GM21717 (cell line): ENCODE results near the gene FOXK1.
"Not testable (repeated sequence)": the region's sequence is repeated elsewhere in the genome, so short reads cannot be mapped to it uniquely, and the experiment has no call there.

Experiments used
- ATAC-seq: cut with Tn5 transposase; IDR thresholded peaks from one replicate; pipeline ENCODE4 v1.9.1; 2021; ENCODE audit warnings: mild to moderate bottlenecking, moderate library complexity; ENCODE audit not compliant: unreplicated experiment

Gene FOXK1

DNA sequence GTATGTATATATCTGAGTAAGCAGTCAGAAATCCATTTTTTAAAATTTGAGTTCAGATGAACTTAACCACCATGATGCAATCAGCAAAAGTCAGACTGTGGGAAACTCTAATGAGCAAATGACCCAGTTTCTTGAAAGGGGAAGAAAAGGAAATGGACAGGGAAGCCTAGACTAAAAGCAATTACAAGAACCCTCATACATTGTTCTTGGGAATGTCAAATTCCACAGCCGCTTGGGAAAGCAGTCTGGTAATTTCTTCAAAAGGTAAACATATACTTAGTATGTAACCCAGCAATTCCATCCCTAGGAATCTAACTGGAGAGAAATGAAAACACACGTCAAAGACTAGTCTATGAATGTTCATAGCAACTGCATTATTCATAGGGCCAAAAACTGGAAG, 16.4 kb upstream of the FOXK1 start:
- no peak for ATAC-seq

DNA sequence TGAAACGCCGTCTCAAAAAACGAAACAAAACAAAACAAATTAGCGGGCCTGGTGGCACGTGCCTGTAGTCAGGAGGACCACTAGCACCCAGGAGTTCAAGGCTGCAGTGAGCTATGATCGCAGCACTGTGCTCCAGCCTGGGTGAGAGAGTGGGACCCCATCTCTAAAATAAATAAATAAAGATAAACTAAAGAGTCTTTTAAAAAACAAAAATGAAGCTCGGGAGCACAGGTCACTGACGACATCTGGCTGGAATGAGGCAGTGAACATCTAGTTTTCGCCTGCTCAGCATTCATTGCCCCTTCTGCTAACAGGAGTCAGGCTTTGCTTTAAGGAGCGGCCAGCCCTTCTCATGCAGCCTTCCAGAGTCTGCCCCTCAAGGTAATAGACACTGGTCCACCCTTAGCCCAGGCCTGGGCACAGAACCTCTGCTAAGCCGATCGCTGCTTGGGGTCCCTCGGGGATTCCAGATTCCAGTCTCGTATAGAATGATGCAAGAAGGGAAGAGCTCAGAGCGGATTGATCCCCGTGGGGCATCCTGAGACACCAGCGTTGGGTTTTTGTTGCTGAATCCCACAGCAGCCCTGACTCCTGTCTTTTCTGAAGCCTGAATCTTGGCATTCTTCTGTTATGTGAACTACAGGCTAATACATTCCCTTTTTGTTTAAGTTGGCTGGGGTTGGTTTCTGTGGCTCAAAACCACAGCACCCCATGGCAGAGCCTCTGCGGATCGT, 14.2 kb upstream of the FOXK1 start:
- no peak for ATAC-seq

DNA sequence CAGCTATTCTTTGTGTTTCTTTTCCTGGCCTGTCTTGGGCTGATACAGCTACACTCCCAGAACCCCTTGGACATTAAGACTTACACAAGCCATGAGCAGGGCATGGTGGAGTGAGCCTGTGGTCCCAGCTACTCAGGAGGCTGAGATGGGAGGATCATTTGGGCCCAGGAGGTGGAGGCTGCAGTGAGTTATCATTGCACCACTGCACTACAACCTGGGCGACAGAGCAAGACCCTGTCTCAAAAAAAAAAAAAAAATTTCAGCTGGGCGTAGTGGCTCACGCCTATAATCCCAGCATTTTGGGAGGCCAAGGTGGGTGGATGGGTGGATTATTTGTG, 13.6 kb upstream of the FOXK1 start:
- no peak for ATAC-seq

DNA sequence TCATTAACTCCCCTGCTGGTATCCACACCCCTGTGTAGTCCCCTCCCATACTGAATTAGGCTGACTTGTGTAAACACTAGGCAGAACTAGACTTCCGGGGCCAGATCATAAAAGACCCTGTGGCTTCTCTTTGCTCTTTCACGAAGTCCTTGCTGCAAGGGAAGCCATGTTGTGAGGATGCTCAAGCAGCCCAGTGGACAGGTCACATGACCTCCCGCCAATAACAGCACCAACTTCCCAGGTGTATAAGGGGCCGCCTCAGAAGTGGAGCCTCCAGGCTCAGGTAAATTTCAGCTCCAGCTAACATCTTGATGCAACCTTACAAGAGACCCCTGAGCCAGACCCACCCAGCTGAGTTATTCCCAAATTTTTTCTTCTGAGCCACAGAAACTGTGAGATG, 11.3 kb upstream of the FOXK1 start:
- ATAC-seq = no peak

DNA sequence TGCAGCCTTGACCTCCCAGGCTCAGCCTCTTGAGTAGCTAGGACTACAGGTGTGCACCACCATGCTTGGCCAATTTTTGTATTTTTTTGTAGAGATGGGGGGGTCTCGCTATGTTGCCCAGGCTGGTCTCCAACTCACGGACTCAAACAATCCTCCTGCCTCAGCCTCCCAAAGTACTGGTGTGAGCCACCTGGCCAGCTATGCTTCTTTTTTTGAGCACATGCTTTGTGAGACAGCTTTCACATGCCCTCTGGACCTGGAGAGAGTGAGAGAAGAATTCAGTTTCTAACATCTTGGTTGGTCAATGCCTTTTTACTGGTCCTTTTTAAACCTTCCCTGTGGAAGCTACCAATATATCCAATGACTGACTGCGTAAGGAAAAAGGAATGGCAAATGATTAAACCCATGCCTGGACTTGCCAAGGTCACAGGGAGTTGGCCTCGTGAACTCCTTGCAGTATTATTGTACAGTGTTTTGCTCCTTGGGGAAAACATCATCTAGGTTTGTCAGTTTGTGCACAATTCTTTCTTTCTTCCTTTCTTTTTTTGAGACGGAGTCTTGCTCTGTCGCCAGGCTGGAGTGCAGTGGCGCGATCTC, 6.2 kb upstream of the FOXK1 start:
- no peak for ATAC-seq

DNA sequence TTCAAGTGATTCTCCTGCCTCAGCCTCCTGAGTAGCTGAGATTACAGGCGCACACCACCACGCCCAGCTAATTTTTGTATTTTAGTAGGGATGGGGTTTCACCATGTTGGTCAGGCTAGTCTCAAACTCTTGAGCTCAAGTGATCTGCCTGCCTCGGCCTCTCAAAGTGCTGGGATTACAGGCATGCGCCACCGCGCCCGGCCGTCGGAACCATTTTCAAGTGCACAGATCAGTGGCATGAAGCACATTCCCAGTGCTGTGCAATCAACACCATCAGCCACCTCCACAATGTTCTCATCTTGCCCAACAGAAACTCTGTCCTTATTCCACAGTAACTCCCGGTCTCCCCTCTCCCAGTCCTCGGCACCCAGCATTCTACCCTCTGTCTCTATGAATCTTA, 4.6 kb upstream of the FOXK1 start:
- not testable (repeated sequence) for ATAC-seq

DNA sequence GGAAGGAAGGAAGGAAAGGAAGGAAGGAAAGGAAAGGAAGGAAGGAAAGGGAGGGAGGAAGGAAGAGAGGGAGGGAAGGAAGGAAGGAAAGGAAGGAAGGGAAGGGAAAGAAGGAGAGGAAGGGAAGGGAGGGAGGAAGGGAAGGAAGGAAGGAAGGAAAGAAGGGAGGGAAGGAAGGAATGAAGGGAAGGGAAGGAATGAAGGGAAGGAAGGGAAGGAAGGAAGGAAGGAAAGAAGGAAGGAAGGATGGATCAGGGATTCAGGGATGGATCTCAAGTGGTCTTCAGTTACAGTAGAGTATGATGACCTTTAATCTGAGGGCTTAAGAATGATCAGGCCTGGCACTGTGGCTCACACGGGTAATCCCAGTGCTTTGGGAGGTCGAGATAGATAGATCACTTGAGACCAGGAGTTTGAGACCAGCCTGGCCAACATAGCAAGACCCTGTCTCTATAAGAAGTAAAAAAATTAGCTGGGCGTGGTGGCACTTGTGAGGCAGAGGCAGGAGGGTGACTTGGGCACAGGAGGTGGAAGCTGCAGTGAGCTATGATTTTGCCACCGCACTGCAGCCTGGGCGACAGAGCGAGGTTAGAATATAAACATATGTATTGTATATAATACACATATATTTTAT, 760 bp upstream of the FOXK1 start:
- no peak for ATAC-seq

DNA sequence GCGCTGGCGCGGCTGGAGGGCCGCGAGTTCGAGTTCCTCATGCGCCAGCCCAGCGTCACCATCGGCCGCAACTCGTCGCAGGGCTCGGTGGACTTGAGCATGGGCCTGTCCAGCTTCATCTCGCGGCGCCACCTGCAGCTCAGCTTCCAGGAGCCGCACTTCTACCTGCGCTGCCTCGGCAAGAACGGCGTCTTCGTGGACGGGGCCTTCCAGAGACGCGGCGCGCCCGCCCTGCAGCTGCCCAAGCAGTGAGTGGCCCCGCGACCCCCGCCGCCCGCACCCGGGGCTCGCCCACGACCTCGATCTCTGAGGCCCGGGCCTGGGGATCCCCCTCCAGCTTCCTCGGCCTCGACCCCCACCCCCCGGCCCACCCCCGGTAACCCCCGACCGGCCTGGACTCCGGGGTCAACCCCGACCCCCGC, 537 bp downstream of the FOXK1 start:
- peak; percentile 32 for ATAC-seq

DNA sequence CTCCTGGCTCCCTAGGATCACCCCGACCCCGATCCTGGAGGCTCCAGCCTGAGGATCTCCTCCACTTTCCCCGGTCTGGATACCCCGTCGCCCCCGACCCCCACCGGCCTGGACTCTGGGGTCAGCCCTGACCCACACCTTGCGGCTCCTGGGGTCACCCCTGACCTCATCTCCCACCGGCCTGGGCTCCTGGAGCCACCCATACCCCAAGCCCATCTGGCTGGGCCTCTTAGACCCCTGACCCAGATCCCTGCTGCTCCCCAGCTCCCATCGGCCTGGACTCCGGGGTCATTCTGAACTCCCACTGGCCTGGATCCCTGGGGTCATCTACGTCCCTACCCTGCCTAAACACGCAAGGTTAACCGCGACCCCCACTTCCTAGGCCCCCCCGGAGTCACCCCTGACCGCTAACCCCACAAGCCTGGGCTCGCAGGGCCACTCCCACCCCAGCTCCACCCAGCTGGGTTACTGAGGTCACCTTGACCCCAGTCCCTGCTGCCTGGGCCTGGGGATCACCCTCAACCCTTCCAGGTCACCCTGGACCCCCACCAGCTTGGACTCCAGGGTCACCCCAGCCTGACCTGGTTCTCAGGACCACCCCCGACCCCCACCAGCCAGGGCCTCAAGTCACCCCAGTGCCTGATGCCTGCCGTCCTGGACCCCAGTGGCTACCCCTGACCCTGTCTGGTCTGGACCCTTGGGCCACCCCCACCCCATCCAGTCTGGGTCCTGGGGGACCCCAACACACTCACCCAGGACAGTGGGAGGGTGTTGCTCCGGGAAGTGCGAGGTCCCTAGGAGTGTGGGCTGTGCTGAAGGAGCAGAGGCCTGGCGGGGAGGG, 1.2 kb downstream of the FOXK1 start:
- ATAC-seq = no peak

DNA sequence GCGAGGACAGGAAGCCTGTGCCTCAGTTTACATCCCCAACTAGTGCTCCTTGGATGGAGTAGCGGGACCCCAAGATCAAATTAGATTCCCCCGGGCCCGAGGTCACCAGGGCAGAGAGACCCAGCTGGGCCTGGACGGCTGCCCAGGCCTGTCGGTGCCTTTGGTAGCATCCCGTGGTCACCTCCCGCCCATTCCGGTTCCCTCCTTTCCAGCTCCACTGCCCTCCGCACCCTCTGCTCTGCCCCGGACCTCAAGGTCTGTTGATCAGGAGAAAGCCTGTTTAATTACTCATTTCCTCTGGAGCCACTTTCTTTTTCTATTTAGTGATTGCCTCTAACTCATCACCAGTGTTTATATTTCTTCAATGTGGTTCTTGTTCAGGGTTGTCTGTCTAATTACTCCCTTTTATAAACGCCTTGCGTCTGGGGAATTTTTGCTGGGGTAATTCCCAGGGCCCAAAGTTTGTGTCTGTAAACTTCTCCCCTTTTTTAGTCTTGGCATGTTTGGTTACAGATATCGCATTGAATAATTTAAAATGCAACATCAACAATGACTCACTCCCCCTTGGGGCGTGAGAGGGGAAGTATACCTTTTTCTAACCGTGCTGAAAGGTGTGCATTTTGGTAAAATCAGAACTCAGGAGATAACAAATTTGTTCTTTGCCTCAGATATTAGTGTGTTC, 1.9 kb downstream of the FOXK1 start:
- peak; percentile 39 for ATAC-seq

DNA sequence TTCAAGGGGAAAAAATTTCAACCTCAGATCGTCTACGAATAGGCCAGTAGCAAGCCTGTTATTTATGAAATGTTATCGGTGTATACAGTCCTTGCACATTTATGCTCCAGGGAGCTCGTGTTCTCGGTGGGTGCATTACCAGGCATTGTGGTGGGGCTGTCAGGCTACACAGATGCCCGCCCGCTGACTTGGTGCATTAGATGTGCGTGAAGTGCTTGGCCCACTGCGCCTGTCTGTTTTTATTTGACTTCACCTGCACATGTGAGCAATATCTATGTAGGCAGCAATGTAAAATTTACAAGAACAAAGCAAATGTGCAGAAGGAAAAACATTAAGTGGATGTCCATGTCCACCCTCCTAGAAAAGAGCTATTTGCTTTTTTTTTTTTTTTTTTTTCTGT, 2.8 kb downstream of the FOXK1 start:
- no peak for ATAC-seq

DNA sequence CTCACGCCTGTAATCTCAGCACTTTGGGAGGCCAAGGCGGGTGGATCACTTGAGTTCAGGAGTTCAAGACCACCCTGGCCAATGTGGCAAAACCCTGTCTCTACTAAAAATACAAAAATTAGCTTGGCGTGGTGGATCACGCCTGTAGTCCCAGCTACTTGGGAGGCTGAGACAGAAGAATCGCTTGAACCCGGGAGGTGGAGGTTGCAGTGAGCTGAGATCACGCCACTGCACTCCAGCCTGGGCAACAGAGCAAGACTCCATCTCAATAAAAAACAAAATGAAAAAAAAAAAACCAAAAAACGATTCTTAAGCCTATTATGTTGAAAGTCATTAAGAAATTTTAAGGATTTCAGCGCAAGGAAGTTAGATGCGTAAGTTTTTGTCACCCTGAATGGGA, 3.6 kb downstream of the FOXK1 start:
- ATAC-seq = not testable (repeated sequence)

DNA sequence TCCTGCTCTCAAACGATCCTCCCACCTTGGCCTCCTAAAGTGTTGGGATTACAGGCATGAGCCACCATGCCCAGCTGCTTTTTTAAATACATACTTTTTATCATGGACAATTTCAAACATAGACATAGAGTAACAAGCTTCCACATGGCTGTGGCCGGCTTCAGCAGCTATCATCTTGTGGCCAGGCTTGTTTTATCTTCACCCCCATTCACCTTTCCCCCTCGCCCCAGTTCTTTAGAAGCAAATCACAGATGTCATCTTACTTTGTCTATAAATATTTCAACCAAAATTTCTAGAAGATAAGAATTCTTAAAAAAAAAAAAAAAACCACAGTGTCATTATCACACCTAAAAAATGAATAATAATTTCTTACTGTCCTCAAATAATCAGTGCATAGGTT, 5.9 kb downstream of the FOXK1 start:
- no peak for ATAC-seq

DNA sequence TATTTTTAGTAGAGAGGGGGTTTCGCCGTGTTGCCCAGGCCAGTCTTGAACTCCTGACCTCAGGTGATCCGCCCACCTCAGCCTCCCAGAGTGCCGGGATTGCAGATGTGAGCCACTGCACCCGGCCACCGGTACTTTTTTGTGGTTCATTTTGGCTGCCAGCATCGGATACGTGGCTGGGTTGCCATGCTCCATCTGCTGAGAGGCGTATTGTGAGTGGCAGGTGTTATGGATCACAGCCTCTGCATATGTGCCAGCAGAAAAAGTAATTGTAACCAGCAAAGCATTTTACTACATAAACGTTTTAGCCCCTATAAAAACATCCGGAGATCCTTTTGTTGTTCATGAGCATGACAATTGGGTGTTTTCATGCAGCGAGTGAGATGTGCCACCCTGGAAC, 7.1 kb downstream of the FOXK1 start:
- no peak for ATAC-seq

DNA sequence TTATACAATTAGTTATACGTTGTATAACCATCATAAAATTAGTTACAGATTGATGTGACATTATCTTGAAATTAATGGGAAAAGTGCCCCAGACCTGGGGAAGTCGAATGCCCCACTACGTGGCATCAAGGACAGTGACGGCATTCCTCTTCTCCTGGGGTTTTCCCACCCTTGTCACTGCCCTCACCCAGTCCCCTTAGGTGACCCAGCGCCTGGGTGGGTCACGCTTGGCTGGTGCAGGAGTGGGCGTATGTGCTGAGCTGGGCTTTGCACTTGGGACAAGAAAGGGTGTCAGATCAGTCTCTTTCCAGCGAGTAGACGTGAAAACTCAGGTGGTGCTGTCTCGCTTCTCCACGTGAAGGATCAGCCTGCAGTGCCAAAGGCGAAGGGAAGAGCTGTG, 7.6 kb downstream of the FOXK1 start:
- peak; percentile 68 for ATAC-seq

DNA sequence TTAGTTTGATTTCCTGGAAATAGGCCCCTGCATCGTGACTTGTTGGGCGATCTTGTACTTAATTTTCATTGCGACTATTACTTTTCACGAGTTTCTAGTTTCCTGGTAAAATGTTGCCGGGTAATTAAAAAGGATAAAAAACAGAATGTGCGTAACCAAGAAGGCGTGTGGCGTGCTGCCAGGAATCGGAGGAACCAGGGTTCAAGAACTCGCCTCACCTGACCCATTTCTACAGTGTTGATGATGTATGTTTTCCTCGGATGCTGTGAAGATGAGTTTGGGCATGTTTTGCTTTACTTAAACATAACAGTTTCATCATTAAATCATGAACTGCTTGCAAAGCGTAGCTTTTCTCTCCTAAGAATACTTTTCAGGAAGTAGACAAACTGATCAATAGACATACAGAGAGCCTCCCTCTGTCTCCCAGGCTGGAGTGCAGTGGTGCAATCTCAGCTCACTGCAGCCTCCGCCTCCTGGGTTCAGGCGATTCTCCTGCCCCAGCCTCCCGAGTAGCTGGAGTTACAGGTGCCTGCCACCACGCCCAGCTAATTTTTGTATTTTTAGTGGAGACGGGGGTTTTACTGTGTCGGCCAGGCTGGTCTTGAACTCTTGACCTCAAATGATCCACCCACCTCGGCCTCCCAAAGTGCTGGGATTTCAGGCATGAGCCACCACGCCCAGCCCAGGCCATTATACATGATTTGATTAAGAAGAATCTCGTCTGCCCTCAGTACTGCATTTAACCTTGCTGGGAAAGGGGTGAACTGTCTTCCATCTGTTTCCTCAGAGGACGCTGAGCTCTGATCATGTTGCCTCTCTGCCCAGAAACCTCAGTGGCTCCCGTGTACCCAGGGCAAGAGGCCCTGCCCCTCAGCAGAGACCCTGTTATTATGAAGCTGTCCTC, 9.1 kb downstream of the FOXK1 start:
- no peak for ATAC-seq

DNA sequence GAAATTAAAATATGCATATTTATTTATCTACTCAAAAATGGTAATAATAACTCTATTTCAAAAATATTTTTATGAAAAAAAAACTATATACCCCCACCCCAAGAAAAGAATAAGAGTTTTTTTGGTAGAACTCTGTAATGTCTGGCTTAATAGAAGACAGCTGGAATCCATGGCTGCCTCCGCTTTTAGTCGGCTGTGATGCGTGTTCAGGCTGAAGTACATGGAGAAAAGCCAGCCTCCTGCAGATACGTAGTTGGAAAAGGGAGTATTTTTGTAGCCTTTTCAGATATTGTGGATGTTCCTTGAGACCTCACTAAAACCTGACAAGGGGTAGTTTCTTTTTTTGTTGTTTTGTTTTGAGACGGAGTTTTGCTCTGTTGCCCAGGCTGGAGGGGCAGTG, 10.0 kb downstream of the FOXK1 start:
- no peak for ATAC-seq

DNA sequence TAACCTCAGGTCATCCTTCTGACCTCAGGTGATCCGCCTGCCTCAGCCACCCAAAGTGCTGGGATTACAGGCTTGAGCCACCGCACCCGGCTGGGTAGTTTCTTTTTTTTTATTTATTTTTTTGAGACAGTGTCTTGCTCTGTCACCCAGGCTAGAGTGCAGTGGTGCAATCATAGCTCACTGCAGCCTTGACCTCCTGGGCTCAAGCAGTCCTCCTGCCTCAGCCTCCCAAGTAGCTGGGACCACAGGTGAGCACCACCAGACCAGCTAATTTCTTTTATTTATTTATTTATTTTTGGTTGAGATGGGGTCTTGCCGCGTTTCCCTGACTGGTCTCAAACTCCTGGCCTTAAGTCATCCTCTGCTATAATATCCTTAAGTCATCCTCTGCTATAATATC, 10.5 kb downstream of the FOXK1 start:
- ATAC-seq = not testable (repeated sequence)

DNA sequence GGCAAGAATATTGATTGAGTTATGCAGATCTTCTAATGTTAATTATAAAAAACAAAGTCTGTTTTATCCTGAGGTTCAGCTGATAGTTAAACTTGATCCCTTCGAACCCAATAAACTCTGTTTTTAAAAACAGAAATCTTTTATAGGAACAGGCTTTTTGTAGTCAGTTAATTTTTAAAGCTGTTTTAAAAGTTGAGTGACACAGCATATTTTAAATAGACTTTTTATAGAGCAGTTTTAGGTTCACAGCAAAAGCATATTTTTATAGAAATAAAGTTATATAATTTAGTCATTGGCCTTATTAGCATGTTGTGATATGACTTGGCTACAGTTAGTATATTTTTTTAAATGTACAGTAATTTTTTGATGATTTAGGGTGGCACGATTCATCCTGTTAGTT, 11.1 kb downstream of the FOXK1 start:
- ATAC-seq = no peak

DNA sequence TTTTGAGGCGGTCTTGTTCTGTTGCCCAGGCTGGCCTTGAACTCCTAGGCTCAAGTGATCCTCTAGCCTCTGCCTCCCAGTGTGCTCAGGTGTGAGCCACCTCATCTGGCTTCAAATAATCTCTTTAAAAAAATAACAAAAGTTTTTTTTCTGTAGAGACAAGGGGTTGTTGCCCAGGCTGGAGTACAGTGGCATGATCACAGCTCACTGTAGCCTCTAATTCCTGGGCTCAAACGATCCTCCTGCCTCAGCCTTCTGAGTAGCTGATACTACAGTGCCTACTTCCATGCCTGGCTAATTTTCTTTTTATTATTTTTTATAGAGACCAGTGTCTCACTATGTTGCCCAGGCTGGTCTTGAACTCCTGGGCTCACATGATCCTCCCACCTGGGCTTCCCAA, 11.7 kb downstream of the FOXK1 start:
- ATAC-seq = no peak
